UCSD-AML1 (cell line): ENCODE measurements around the gene SPINK4.

ENCODE experiments used
- DNase-seq: peaks from one replicate; lab custom pipeline; 2025; ENCODE audit not compliant: unreplicated experiment; lab: John Stamatoyannopoulos, UW

The SPINK4 gene

DNA sequence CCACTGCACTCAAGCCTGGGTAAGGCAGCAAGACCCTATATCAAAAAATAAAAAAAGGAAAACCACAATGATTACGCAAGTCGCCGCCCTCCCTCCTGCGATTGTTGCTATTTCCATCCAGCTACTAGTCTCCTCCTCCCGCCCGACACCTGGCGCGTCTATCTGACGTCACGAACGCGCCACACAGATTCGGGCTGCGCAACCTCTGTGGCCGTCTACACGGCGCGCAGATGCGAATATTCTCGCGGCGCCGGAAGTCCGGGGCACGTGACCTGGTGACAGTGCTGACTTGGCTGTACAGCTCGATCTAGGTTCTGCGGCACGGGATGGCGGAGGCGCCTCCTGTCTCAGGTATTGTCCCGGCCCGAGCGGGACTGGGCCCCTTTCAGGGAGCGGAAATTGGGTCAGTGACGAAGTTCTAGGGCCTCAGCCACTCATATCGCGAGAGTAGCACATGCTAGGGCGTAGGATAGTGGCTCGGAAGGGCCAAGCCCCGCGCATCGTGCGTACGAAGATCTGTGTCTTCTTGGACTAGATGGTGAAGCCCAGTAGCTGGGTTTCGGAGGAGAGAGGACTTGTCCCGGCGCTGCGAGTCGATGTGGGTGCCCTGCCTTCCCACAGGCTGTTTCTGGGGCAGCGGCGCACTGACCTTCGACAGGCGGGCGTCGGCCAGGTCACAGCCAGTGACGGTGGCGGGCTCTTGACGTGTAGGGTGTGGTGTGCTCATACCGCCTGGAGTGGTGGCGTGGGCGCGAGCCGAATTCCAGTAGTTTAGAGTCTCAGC, 50.5 kb downstream of the SPINK4 start, which contains the start of gene NFX1:
TSS of gene NFX1 (plus strand) at position 270 of the 784 bp plus-strand sequence. CDS start at position 327, 57 bp downstream.
- peak; percentile 99 for DNase-seq

DNA sequence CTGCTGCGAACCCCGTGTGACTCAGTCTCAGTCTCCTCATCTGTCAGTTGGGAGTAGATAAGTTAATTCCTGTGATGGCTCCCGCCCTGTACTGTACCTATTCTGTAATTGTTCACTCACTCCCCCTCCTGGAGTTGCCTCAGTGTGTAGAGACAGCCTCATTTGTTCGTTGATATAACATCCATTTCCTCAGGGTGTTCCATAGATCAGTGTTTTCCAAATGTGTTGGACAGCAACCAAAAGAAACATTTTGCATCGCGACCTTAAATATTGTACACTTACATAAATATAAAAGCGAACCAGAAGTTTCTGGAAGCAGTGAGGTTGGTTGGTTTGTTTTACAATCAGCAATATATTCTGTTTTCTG, 51.0 kb downstream of the SPINK4 start:
- no peak for DNase-seq

DNA sequence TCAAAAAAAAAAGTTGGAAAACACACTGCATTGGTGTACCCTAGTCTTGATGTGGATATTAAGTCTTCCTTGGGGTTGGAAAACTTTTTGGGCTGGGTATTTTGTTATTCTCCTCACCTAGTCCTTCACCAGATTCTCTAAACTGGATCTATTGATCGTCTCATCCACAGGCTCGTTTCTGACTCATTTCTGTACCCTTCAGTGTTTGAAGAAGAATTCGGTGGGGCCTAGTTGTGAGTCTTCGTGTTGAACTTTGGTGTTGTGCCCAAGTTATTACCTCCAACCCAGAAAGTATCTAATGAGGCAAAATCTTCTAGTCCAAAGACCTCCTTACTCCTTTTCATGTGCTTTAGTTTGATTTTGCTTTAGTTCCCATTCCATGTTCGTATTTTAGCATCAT, 51.9 kb downstream of the SPINK4 start:
- no peak for DNase-seq

DNA sequence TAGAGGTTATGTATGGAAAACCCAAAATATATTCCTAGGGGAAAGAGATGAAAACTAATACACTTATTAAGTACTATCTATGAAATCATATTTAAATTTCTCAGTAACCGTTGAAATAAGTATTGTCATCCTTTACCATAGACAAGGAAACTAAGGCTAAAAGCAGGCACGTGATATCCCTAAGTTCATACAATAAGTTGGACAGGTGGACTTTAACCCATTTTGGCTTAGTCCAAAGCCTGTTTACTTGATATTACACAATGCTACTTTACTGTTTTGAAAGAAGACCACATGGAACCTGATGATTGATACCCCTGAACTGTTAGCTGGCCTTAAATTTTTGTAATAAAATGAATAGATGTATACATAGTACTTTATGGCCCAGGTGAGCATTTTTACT, 53.8 kb downstream of the SPINK4 start:
- no peak for DNase-seq

DNA sequence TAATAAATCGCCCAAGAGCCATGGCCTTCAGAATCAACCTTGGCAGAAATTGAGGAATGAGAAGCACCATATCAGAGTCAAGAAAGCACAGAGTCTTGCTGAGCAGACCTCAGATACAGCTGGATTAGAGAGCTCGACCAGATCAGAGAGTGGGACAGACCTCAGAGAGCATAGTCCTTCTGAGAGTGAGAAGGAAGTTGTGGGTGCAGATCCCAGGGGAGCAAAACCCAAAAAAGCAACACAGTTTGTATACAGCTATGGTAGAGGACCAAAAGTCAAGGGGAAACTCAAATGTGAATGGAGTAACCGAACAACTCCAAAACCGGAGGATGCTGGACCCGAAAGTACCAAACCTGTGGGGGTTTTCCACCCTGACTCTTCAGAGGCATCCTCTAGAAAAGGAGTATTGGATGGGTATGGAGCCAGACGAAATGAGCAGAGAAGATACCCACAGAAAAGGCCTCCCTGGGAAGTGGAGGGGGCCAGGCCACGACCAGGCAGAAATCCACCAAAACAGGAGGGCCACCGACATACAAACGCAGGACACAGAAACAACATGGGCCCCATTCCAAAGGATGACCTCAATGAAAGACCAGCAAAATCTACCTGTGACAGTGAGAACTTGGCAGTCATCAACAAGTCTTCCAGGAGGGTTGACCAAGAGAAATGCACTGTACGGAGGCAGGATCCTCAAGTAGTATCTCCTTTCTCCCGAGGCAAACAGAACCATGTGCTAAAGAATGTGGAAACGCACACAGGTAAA, 54.9 kb downstream of the SPINK4 start:
- DNase-seq, result no peak

DNA sequence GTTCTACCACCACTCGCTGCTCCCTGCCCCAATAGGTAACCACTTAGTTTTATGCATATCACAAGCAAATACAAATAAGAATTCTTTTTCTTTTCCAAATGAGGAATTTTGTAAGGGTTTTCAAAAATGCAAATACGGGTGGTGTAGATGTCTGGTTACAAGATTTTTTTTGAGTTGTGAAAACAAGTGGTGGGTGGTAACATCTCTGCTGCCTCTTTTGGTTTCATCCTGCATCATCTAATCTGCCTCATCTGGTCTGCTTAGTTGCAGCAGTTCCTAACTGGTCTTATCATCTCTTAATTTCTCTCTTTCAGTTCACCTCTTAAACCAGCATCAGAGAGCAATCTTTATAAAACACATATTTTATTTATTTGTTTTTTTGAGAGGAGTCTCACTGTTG, 55.6 kb downstream of the SPINK4 start:
- no peak for DNase-seq

DNA sequence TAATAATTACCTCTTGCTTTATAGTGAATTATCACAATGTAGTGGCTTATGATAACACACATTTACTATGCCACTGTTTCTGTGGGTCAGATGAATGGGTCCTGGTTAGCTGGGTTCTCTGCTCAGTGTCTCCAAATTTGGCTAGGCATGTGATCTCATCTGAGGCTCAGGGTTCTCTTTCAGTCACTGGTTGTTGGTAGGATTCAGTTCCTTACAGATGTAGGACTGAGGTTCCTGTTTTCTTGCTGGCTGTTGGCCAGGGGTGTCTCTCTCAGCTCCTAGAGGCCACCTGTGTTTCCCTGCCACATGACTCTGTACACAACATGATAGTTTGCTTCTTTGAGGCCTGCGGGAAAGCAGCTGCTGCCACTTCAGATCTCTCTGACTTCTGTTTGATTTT, 57.5 kb downstream of the SPINK4 start:
- DNase-seq, result peak; percentile 35
